Fibroblast of gingiva (primary cell): ENCODE measurements around the gene BST1.
A peak's percentile ranks its signal among the peaks of the same experiment; 100 is the strongest.

ENCODE experiments used
- DNase-seq: peaks from one replicate; pipeline ENCODE4 v3.0.0-alpha.2; 2011; ENCODE audit warnings: low read depth

BST1 gene, protein sequence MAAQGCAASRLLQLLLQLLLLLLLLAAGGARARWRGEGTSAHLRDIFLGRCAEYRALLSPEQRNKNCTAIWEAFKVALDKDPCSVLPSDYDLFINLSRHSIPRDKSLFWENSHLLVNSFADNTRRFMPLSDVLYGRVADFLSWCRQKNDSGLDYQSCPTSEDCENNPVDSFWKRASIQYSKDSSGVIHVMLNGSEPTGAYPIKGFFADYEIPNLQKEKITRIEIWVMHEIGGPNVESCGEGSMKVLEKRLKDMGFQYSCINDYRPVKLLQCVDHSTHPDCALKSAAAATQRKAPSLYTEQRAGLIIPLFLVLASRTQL

DNA sequence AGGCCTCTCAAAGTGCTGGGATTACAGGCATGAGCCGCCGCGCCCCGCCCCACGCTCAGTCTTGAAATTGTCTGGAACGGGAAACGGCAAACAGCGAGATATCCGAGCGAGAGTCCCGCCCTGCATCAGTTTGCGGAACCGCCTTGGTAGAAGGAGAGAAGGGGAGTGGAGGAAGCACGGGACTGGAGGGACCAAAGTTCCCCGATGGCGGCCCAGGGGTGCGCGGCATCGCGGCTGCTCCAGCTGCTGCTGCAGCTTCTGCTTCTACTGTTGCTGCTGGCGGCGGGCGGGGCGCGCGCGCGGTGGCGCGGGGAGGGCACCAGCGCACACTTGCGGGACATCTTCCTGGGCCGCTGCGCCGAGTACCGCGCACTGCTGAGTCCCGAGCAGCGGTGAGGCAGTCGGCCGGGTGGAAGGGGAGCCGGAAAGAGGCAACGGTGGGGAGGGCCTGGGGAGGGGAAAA lies at the start of gene BST1:
Gene BST1, plus strand, starts transcription at position 125 of the 463 bp plus-strand sequence. Its CDS starts 80 bp downstream, at position 205.
- peak; percentile 49 for DNase-seq

DNA sequence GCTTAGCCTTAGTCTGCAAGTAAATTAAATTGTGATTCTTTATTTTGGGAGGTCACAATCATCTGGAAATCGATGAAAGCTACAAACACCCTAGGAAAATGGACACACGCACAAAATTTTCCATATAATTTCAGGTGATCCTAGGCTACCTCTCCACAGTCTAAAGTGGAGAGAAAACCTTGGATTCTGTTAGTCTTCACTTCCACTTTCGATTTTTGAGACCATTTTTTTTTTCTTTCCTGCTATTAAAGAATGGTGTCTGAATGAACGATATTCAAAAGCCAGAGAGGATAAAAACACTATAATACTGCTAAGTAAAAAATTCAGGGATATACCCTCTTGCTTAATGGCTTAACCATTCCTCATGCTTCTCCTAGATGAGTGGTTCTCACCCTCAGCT lies 49.4 kb upstream of the BST1 start:
- DNase-seq: no peak

DNA sequence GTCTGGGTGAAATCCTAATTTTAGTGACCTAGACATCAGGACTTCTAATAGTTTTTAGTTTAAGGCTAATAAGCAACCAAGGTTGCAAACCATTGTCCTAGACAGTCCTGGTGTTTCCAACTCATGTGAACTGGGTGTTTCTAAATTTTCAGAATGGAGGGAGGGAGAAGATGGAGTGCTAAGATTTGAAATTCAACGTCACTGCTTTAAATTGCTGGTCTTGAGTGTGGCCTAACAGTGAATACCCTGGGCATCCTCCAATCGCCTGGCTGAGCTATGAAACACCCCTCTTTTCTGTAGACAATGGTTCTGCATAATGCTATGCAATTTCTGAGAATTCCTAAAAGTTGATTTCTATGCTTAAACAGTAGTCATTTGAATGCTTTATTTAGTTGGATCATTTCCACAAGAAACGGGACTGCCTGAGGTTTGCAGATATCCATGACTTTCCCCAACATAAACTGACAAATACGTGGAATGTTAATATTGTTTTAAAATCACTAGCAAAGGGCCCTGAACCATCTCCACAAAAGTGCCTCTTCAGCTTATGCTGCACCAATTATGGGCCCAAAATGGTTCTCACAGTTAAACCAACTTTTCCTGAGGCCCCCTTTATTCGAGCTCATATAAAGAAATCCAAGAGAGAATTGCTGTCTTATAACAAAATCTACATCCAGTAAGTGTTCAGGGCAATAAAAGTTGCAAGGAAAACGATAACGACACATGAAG lies 48.8 kb upstream of the BST1 start:
- peak; percentile 54 for DNase-seq

DNA sequence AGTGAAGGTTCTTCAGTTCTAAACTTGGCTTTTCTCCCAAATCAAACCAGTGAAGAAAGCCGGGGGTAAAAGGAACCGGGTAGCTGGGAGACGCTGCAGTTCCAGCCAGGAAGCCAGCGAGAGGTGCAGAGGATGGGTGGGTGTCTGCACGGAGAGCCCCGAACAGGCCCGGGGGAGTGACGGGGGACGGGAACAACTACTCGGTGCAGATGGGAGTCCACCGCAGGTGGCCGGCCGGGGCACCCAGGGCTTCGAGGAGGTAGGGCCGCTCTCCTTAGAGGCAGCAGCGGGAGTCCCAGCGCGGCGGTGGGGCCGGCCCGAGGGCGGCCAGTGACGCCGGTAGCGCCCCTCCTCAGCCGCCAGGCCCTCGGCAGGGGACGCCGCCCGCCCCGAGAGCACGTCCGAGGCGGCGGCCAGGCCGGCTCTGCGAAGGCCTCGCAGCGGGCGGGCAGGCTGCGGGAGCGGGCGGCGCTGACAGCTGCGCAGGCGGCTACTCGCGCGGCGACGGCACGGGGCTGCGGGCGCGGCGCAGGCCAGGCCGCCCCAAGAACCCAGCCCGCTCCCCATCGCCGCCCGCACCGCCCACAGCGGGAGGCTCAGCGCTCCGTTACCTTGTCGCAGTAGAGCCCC lies 48.2 kb upstream of the BST1 start:
- DNase-seq: peak; percentile 3

DNA sequence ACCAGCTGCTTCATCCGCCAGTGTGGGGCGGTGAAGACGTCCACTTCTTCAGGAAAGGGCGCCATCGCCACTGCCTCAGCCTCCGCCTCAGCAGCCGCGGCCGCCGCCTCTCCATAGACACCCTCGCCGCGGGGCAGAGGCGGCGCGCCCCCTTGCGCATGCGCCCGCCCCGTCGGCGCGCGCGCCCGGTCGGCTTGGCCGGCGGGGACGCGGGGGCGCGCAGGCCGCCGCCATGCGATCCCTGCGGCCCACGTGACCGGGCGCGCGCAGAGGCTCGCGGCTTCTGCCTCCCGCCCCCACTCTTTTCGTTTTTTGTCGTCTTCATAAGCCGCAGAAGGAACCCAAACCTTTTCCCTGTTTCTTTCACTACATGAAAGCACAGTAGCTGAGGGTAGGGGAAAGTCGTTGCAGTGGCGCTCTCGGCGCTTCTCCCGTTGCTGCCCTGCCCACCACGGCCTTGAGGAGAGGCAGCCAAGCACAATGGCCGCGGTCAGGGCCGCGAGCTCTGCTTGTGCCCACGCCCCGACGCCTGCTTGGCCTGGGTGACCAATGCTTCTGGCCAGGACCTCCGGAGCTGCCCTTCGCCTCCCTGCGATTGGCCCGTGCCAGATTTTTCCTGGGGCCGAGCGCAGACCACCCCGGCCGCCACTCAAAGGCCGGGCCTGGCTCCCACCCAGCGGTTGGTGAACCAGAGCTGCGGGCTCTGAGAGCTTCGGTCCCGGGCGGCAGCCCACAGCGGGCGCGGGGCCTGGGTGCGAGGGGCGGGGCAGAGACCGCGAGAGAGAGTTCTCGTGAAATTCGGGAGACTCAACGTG lies 47.4 kb upstream of the BST1 start, which contains the start of gene FBXL5:
Gene FBXL5, minus strand, starts transcription at position 135 of the 815 bp plus-strand sequence. Its CDS starts 70 bp downstream, at position 65.
- peak; percentile 90 for DNase-seq

DNA sequence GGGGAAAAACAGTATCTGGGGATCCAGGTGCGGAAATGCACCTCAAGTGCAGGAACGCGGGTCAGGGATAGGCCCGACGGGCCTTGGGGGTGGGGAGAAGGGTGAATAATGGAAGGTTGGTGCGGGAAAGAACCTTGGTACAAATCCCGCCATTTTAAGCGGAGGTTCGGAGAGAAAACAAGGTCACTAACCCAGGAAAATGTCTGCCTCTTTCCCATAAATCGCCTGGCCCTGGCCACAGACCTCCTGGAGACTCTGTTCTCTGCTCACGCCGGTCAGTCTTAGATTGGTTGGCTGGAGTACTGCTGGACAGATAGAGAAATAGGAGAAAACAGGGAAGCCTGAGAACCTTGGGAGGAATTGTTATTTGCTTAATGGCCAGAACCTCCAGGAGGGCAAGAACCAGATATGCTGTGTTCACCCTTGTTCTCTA lies 46.8 kb upstream of the BST1 start:
- peak; percentile 10 for DNase-seq

DNA sequence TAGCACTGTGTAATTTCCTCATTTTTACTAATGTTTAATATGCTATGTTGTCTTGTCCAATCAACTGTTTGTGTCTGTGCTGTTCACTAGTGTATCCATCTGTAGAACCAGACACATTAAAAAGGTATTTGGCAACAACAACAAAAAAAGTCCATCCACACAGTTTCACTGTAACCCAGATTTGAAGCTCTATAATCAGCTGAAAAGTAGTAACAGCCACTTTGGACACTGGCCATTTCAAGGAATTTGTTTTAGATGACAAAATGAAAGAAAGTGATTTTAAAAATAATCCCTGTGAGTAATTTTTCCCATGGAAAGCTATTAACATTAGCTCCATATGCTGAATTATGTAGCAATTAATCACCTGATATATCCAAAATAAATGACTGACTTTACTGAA lies 45.5 kb upstream of the BST1 start:
- DNase-seq: peak; percentile 33

DNA sequence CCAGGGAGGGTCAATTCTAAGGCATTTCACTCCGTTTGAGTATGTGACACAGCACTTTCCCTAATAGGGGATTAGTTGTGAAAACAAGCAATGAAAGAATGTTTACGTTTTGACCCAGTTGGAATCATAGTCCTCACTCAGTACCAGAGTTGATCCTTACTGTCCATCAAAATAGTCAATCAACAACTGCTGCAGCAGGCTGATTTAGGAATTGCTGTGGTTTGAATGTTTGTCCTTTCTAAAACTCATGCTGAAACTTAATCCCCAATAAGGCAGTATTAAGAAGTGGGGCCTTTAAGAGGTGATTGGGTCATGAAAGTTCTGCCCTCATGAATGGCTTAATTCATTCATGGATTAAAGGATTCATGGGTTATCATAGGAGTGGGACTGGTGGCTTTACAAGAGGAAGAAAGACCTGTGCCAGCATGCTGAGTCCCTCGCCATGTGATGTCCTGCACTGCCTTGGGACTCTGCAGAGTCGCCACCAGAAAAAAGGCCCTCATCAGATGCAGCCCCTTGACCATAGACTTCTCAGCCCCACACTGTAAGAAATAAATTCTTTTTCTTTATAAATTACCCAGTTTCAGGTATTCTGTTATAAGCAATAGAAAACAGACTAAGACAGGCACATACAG lies 44.6 kb upstream of the BST1 start:
- DNase-seq: no peak

GRCh38 chr4:15658781-15659180 lies 44.1 kb upstream of the BST1 start:
- DNase-seq: no peak

DNA sequence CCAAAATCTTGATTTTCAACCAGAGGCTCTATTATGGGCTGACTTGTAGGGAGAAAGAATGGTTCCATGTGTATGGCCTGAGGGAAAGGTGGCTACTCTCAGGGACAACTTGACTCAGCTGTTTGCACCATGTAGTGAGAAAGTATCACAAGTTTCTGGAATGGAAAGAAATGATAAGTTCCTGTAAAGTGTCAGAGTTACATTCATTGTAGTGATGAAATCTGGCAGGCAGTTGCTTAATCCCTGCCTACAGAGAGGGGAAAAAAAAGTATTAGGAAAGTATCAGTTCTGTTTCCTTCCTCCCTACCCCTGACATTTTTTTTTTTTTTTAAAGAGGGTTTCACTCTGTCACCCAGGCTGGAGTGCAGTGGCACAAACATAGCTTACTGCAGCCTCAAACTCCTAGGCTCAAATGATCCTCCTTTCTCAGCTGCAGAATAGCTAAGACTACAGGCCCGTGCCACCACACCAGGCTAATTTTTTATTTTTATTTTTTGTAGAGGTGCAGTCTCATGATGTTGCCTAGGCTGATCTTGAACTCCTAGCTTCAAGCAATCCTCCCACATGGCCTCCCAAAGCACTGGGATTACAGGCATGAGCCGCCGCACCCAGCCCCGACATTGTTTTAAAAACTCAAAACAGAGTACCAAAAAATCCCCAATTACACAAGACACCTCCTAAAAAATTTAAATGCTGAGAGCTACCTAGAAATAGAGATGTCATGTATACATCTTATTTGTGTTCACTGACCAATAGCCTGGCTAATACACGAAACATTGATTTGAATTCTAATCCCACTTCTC lies 42.9 kb upstream of the BST1 start:
- peak; percentile 85 for DNase-seq

- no peak for DNase-seq
Observed at GRCh38 chr4:15665753-15666365, 37.0 kb upstream of the BST1 start.

DNA sequence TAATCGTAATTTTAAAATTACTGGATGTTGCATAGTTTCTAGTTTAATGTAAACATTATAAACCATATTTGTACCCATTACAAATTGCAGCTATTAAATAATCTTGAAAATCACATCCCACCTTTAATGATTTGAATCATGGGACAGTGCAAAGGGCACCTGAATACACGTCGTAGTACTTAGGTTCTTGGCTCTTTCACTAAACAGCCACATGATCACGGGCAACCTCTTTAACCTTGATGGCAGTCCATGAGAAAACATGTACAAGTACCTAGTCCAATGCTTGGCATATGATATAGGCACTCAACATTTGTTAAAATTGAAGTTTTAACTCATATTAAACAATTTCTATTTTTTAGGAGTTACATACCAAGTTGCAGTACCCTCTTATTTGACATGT lies 35.9 kb upstream of the BST1 start:
- DNase-seq: no peak

DNA sequence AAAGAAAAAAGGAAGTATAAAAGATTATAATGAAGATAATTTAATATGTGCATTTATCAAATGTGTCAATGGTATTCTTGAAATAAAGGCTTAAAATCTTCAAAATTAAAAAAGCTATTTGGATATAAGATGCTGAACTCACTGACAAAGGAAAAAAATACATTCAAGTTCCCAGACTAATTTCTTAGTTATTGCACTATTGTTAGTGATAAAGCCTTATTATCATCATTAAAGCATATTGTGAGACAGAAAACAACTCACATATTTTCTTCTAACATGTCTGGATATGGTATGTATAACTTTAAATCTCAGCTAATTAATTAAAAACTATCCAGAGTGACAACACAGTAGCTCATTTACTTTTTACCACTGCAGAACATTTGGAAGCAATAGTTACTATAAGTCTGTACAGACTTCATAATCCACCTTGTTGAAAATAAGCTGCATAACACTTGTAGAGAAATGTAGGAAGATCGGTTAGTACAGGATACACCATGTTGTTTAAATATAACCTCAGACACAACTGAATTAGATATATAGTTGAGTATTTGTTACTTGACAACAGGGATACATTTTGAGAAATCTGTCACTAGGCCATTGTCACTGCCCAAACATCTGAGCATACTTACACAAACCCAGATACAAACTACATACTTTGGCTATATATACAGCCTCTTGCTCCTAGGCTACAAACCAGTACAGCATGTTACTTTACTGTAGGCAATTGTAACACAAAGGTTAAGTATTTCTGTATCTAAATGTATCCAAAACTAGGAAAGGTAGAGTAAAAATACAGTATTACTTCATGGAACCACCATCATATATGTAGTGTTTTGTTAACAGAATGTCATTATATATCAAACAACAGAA lies 34.1 kb upstream of the BST1 start:
- no peak for DNase-seq

GRCh38 chr4:15670576-15670975 lies 32.3 kb upstream of the BST1 start:
- no peak for DNase-seq

DNA sequence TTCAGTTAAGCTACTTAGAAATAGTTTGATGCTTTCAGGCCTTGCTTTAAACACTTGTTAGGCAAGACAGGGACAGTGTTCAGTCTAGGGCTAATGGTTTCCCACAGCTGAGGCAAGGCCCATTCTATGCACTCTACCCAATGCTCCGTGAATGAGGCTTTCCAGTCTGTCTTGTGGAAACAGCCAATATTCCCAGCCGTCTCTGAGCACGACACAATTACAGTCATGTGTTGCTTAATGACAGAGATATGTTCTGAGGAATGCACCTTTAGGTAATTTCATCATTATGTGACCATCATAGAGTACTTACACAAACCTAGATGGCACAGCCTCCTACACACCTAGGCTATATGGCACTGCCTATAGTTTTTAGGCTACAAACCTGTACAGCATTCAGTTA lies 30.8 kb upstream of the BST1 start:
- DNase-seq: no peak

- no peak for DNase-seq
Observed at GRCh38 chr4:15673337-15673736, 29.5 kb upstream of the BST1 start.

- no peak for DNase-seq
Observed at GRCh38 chr4:15674046-15674445, 28.8 kb upstream of the BST1 start.

GRCh38 chr4:15674926-15675325 lies 27.9 kb upstream of the BST1 start:
- no peak for DNase-seq

GRCh38 chr4:15675356-15675755 lies 27.5 kb upstream of the BST1 start:
- no peak for DNase-seq
